ENCODE results near the gene HS6ST2.

- TF ChIP-seq CTCF (IDR thresholded peaks at IDR 0.05) = no peak
- TF ChIP-seq POLR2A (IDR thresholded peaks at IDR 0.05) = no peak
These were observed 253.7 kb downstream of the HS6ST2 start for GRCh38 chrX:132704769-132705168.
